ENCODE results near the gene SORCS3.

GRCh38 chr10:105041956-105042355 is 400.9 kb downstream of the SORCS3 start:
- no peak for TF ChIP-seq CTCF (conservative IDR thresholded peaks at IDR 0.05)
- no peak for TF ChIP-seq ZFX (IDR thresholded peaks at IDR 0.05)

All from C4-2B (cell line).